Measurements from ENCODE around the gene MRPL18. TPM values are rescaled to one million over a fixed set of nuclear protein-coding genes. Genes with fewer than 3 reads are reported as not detected.

Gene MRPL18
- total RNA-seq, 1 experiment from 2014 or later, result 95.2 TPM

- CTCF ChIA-PET, result no interaction called here
- no peak for TF ChIP-seq HMGA2 (CRISPR knock-in tag; IDR thresholded peaks at IDR 0.05)
- TF ChIP-seq CTCF (IDR thresholded peaks at IDR 0.05), result no peak
- TF ChIP-seq, protein P1, sequence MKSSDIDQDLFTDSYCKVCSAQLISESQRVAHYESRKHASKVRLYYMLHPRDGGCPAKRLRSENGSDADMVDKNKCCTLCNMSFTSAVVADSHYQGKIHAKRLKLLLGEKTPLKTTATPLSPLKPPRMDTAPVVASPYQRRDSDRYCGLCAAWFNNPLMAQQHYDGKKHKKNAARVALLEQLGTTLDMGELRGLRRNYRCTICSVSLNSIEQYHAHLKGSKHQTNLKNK (CRISPR knock-in tag; IDR thresholded peaks at IDR 0.05), result no peak
- TF ChIP-seq FOXJ3 (CRISPR knock-in tag; IDR thresholded peaks at IDR 0.05; ENCODE audit: borderline replicate concordance), result no peak
- TF ChIP-seq ARID4B (CRISPR knock-in tag; IDR thresholded peaks at IDR 0.05; ENCODE audit: borderline replicate concordance), result no peak
- TF ChIP-seq, protein P2, sequence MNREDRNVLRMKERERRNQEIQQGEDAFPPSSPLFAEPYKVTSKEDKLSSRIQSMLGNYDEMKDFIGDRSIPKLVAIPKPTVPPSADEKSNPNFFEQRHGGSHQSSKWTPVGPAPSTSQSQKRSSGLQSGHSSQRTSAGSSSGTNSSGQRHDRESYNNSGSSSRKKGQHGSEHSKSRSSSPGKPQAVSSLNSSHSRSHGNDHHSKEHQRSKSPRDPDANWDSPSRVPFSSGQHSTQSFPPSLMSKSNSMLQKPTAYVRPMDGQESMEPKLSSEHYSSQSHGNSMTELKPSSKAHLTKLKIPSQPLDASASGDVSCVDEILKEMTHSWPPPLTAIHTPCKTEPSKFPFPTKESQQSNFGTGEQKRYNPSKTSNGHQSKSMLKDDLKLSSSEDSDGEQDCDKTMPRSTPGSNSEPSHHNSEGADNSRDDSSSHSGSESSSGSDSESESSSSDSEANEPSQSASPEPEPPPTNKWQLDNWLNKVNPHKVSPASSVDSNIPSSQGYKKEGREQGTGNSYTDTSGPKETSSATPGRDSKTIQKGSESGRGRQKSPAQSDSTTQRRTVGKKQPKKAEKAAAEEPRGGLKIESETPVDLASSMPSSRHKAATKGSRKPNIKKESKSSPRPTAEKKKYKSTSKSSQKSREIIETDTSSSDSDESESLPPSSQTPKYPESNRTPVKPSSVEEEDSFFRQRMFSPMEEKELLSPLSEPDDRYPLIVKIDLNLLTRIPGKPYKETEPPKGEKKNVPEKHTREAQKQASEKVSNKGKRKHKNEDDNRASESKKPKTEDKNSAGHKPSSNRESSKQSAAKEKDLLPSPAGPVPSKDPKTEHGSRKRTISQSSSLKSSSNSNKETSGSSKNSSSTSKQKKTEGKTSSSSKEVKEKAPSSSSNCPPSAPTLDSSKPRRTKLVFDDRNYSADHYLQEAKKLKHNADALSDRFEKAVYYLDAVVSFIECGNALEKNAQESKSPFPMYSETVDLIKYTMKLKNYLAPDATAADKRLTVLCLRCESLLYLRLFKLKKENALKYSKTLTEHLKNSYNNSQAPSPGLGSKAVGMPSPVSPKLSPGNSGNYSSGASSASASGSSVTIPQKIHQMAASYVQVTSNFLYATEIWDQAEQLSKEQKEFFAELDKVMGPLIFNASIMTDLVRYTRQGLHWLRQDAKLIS (CRISPR knock-in tag; IDR thresholded peaks at IDR 0.05; ENCODE audit: borderline replicate concordance), result no peak
- no peak for TF ChIP-seq ZNF317 (CRISPR knock-in tag; IDR thresholded peaks at IDR 0.05; ENCODE audit: borderline replicate concordance, low read depth)
- no peak for TF ChIP-seq USF2 (CRISPR knock-in tag; IDR thresholded peaks at IDR 0.05)
- Mint-ChIP-seq H3K36me3 (no peaks in the 10 kb centered on the region), H3K27ac (no peak overlapping the region), H3K4me1 (peaks cover 29% of the 10 kb centered on the region), H3K9me3 (no peaks in the 10 kb centered on the region), H3K4me3 (no peak overlapping the region), H3K27me3 (ENCODE audit: low read depth) (no peaks in the 10 kb centered on the region; the same call in 1 of the 2 replicates)
- no peak for ATAC-seq
- POLR2A ChIA-PET, result no interaction called here
- DNase-seq (ENCODE audit: low spot score), result no peak
These were observed 27.9 kb downstream of the MRPL18 start for GRCh38 chr6:159817951-159818739.

GRCh38 chr6:159819098-159819497, 28.8 kb downstream of the MRPL18 start:
- Mint-ChIP-seq H3K9me3 (no peaks in the 10 kb centered on the region), H3K27ac (peak overlapping the region; percentile 24; the same call in 1 of the 2 replicates), H3K36me3 (no peaks in the 10 kb centered on the region), H3K27me3 (ENCODE audit: low read depth) (no peaks in the 10 kb centered on the region; the same call in 1 of the 2 replicates), H3K4me1 (peaks cover 23% of the 10 kb centered on the region), H3K4me3 (no peak overlapping the region)
- DNase-seq (ENCODE audit: low spot score) (no peak), ATAC-seq (no peak)
- TF ChIP-seq, protein P3, sequence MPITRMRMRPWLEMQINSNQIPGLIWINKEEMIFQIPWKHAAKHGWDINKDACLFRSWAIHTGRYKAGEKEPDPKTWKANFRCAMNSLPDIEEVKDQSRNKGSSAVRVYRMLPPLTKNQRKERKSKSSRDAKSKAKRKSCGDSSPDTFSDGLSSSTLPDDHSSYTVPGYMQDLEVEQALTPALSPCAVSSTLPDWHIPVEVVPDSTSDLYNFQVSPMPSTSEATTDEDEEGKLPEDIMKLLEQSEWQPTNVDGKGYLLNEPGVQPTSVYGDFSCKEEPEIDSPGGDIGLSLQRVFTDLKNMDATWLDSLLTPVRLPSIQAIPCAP (CRISPR knock-in tag; IDR thresholded peaks at IDR 0.05), result no peak
- no peak for TF ChIP-seq FOXJ3 (CRISPR knock-in tag; IDR thresholded peaks at IDR 0.05; ENCODE audit: borderline replicate concordance)
- no peak for TF ChIP-seq PREB (CRISPR knock-in tag; IDR thresholded peaks at IDR 0.05; ENCODE audit: borderline replicate concordance)
- TF ChIP-seq ZNF416 (CRISPR knock-in tag; IDR thresholded peaks at IDR 0.05), result no peak
- TF ChIP-seq NR1H2 (CRISPR knock-in tag; IDR thresholded peaks at IDR 0.05), result no peak
- POLR2A ChIA-PET, result no interaction called here
- CTCF ChIA-PET, result no interaction called here
